ENCODE results near the gene WDR90.
A peak's percentile ranks its signal among the peaks of the same experiment; 100 is the strongest.

The WDR90 gene

GRCh38 chr16:660459-661183, 11.5 kb downstream of the WDR90 start (continued):
- TF ChIP-seq SCRT1 (tag by site-specific recombination; IDR thresholded peaks at IDR 0.05; ENCODE audit: borderline replicate concordance) (peak; percentile 74; the same call in 1 of the 2 replicates), ZXDB (tag by site-specific recombination; IDR thresholded peaks at IDR 0.05) (0 out of 2 replicates have a peak, but pooled peaks have one; percentile 9), ZNF692 (tag by site-specific recombination; IDR thresholded peaks at IDR 0.05) (peak; percentile 62; the same call in 1 of the 2 replicates), ZNF394 (tag by site-specific recombination; IDR thresholded peaks at IDR 0.05; ENCODE audit: borderline replicate concordance) (no peak), PRDM6 (tag by site-specific recombination; IDR thresholded peaks at IDR 0.05) (no peak), YY1 (tag by site-specific recombination; IDR thresholded peaks at IDR 0.05) (0 out of 2 replicates have a peak, but pooled peaks have one; percentile 34), MEIS1 (CRISPR knock-in tag; IDR thresholded peaks at IDR 0.05; ENCODE audit: borderline replicate concordance) (no peak), ZNF416 (tag by site-specific recombination; IDR thresholded peaks at IDR 0.05) (no peak), ZNF660 (tag by site-specific recombination; IDR thresholded peaks at IDR 0.05) (0 out of 2 replicates have a peak, but pooled peaks have one; percentile 39), KLF17 (tag by site-specific recombination; IDR thresholded peaks at IDR 0.05) (0 out of 2 replicates have a peak, but pooled peaks have one; percentile 31), ZNF184 (tag by site-specific recombination; IDR thresholded peaks at IDR 0.05) (no peak), ZBTB17 (tag by site-specific recombination; IDR thresholded peaks at IDR 0.05) (0 out of 2 replicates have a peak, but pooled peaks have one; percentile 29)

- TF ChIP-seq ZNF24 (tag by site-specific recombination; IDR thresholded peaks at IDR 0.05) (no peak), ZNF600 (tag by site-specific recombination; IDR thresholded peaks at IDR 0.05) (peak; percentile 42; the same call in 1 of the 2 replicates), KLF7 (tag by site-specific recombination; IDR thresholded peaks at IDR 0.05; ENCODE audit: borderline replicate concordance) (no peak)
- Histone ChIP-seq H3K36me3 (ENCODE audit: control insufficient read depth in 2 of 2, insufficient read depth in 1 of 2, low read length in 2 of 2) (peaks cover 0 to 57% of the 10 kb centered on the region in 2 experiments; a peak in 2 of 3 replicates), H3K9me3 (ENCODE audit: control insufficient read depth, insufficient read depth, low read depth, low read length) (no peaks in the 10 kb centered on the region), H3K4me1 (ENCODE audit: control insufficient read depth, insufficient read depth, low read length) (peaks cover 3% of the 10 kb centered on the region; the same call in 1 of the 2 replicates), H3K27ac (ENCODE audit: extremely low read depth, low read depth, low read length) (no peak overlapping the region), H3K4me3 (ENCODE audit: low read depth, low read length) (no peak overlapping the region)
- ChIA-PET POLR2A (interaction anchor here (1.2 kb wide), 1 partner anchor 14 kb away, joined by 4 read pairs; the partner anchor contains the start of gene RHBDL1), CTCF (interaction anchor here (0.5 to 0.9 kb wide), 2 partner anchors 12 to 759 kb away, joined by 3 to 4 read pairs; partner anchors contain the start of gene WDR90)
Observed at GRCh38 chr16:661184-661821, 12.1 kb downstream of the WDR90 start.

GRCh38 chr16:662095-662494, 12.9 kb downstream of the WDR90 start:
- peaks cover 3% of the 10 kb centered on the region; the same call in 1 of the 2 replicates for H3K4me1 ChIP-seq (ENCODE audit: control insufficient read depth, insufficient read depth, low read length)
- H3K27ac ChIP-seq (ENCODE audit: extremely low read depth, low read depth, low read length): no peak overlapping the region
- no peaks in the 10 kb centered on the region for H3K9me3 ChIP-seq (ENCODE audit: control insufficient read depth, insufficient read depth, low read depth, low read length)
- no peak overlapping the region for H3K4me3 ChIP-seq (ENCODE audit: low read depth, low read length)
- TF ChIP-seq ZNF350 (tag by site-specific recombination; IDR thresholded peaks at IDR 0.05) (no peak), EGR2 (tag by site-specific recombination; IDR thresholded peaks at IDR 0.05; ENCODE audit: low read depth) (peak; percentile 22; the same call in 1 of the 2 replicates), ZFHX2 (tag by site-specific recombination; conservative IDR thresholded peaks at IDR 0.05) (0 out of 2 replicates have a peak, but pooled peaks have one; percentile 15)
- H3K36me3 ChIP-seq (ENCODE audit: control insufficient read depth in 2 of 2, insufficient read depth in 1 of 2, low read length in 2 of 2): peaks cover 0 to 56% of the 10 kb centered on the region in 2 experiments; a peak in 2 of 3 replicates
- POLR2A ChIA-PET: interaction anchor here (1.2 kb wide), 1 partner anchor 14 kb away, joined by 4 read pairs; the partner anchor contains the start of gene RHBDL1
- CTCF ChIA-PET: interaction anchor here (0.5 to 0.9 kb wide), 4 partner anchors 13 to 758 kb away, joined by 3 to 4 read pairs (median 4); partner anchors contain the start of gene WDR90

Data from HEK293 (cell line).